H9 (cell line): ENCODE results near the gene SLC9A1. TPM values are rescaled to one million over a fixed set of nuclear protein-coding genes. Genes with fewer than 3 reads are reported as not detected.

Experiments used
- DNase-seq: peaks from one replicate; pipeline ENCODE4 v3.0.0-alpha.2; 2017
- H2AFZ ChIP-seq: one replicate; pipeline ENCODE4 v1.6.1; 2013; ENCODE audit warnings: mild to moderate bottlenecking, low read length, control low read depth, moderate library complexity
- H2AK5ac ChIP-seq: 2 replicates; pipeline ENCODE4 v1.6.1; 2013; ENCODE audit warnings: low read length, control low read depth, mixed read lengths; ENCODE audit not compliant: insufficient read length
- H2BK120ac ChIP-seq: one replicate; pipeline ENCODE4 v1.6.1; 2013; ENCODE audit warnings: low read depth, mild to moderate bottlenecking, low read length, control low read depth, inconsistent platforms; ENCODE audit not compliant: poor library complexity, severe bottlenecking
- H2BK12ac ChIP-seq: 2 replicates; pipeline ENCODE4 v1.6.1; 2013; ENCODE audit warnings: low read length, control low read depth, mixed read lengths, low read depth; ENCODE audit not compliant: insufficient read length
- H2BK15ac ChIP-seq: 2 replicates; pipeline ENCODE4 v1.6.1; 2013; ENCODE audit warnings: low read depth, low read length, control low read depth
- H2BK20ac ChIP-seq: one replicate; pipeline ENCODE4 v1.6.1; 2013; ENCODE audit warnings: low read depth, mild to moderate bottlenecking, low read length, control low read depth, inconsistent platforms; ENCODE audit not compliant: poor library complexity, severe bottlenecking
- H2BK5ac ChIP-seq: 2 replicates; pipeline ENCODE4 v1.6.1; 2013; ENCODE audit warnings: low read length, control low read depth, mixed read lengths; ENCODE audit not compliant: insufficient read length
- H3K14ac ChIP-seq: 2 replicates; pipeline ENCODE4 v1.6.1; 2013; ENCODE audit warnings: low read length, control low read depth; ENCODE audit not compliant: insufficient read depth
- H3K18ac ChIP-seq: 2 replicates; pipeline ENCODE4 v1.6.1; 2013; ENCODE audit warnings: low read depth, mild to moderate bottlenecking, mixed read lengths, low read length, control low read depth; ENCODE audit not compliant: insufficient read length
- H3K23ac ChIP-seq: 2 replicates; pipeline ENCODE4 v1.6.1; 2013; ENCODE audit warnings: low read length, control low read depth, mixed read lengths, low read depth; ENCODE audit not compliant: insufficient read length
- H3K23me2 ChIP-seq: 2 replicates; pipeline ENCODE4 v1.6.1; 2013; ENCODE audit warnings: low read depth, mild to moderate bottlenecking, mixed read lengths, low read length, control low read depth; ENCODE audit not compliant: insufficient read length, poor library complexity, severe bottlenecking
- H3K27ac ChIP-seq: 2 replicates; pipeline ENCODE4 v1.5.1; 2013; ENCODE audit warnings: low read length, control low read depth, mixed read lengths, low read depth; ENCODE audit not compliant: insufficient read length
- H3K27me3 ChIP-seq: 2 replicates; pipeline ENCODE4 v1.6.1; 2013; ENCODE audit warnings: low read length, control low read depth, inconsistent platforms; ENCODE audit not compliant: insufficient read depth
- H3K4ac ChIP-seq: 2 replicates; pipeline ENCODE4 v1.6.1; 2013; ENCODE audit warnings: low read depth, mild to moderate bottlenecking, control low read depth, inconsistent platforms, low read length, moderate library complexity
- H3K4me1 ChIP-seq: 2 replicates; pipeline ENCODE4 v1.6.1; 2013; ENCODE audit warnings: low read length, control low read depth, inconsistent platforms; ENCODE audit not compliant: insufficient read depth
- H3K4me2 ChIP-seq: 2 replicates; pipeline ENCODE4 v1.6.1; 2013; ENCODE audit warnings: low read length, control low read depth, mixed read lengths; ENCODE audit not compliant: insufficient read length, insufficient read depth
- H3K56ac ChIP-seq: 2 replicates; pipeline ENCODE4 v1.6.1; 2013; ENCODE audit warnings: low read depth, mild to moderate bottlenecking, mixed read lengths, low read length, control low read depth; ENCODE audit not compliant: insufficient read length
- H3K79me1 ChIP-seq: 2 replicates; pipeline ENCODE4 v1.6.1; 2013; ENCODE audit warnings: low read depth, mild to moderate bottlenecking, moderate library complexity, low read length, control low read depth, inconsistent platforms; ENCODE audit not compliant: insufficient read depth, poor library complexity, severe bottlenecking
- H3K79me2 ChIP-seq: 2 replicates; pipeline ENCODE4 v1.6.1; 2013; ENCODE audit warnings: low read length, control low read depth, inconsistent platforms; ENCODE audit not compliant: insufficient read depth
- H3K9ac ChIP-seq: 2 replicates; pipeline ENCODE4 v1.6.1; 2013; ENCODE audit warnings: low read length, control low read depth, mixed read lengths; ENCODE audit not compliant: insufficient read length; ENCODE audit errors: extremely low read depth
- H3K9me3 ChIP-seq: one replicate; pipeline ENCODE4 v1.6.1; 2013; ENCODE audit warnings: low read depth, low read length, inconsistent platforms; ENCODE audit not compliant: control insufficient read depth
- H3T11ph ChIP-seq: one replicate; pipeline ENCODE4 v1.6.1; 2013; ENCODE audit warnings: mild to moderate bottlenecking, low read length, control low read depth, inconsistent platforms
- H4K20me1 ChIP-seq: one replicate; pipeline ENCODE4 v1.6.1; 2013; ENCODE audit not compliant: control insufficient read depth, insufficient read length, insufficient read depth
- H4K5ac ChIP-seq: 2 replicates; pipeline ENCODE4 v1.6.1; 2013; ENCODE audit warnings: low read depth, mild to moderate bottlenecking, mixed read lengths, low read length, control low read depth; ENCODE audit not compliant: insufficient read length
- H4K8ac ChIP-seq: replicated peaks from 2 replicates; pipeline ENCODE4 v1.6.1; 2013; ENCODE audit warnings: low read length, control low read depth, mixed read lengths, low read depth; ENCODE audit not compliant: insufficient read length
- H4K91ac ChIP-seq: 2 replicates; pipeline ENCODE4 v1.6.1; 2013; ENCODE audit warnings: low read depth, mild to moderate bottlenecking, moderate library complexity, mixed read lengths, low read length, control low read depth; ENCODE audit not compliant: insufficient read length
- H3K27ac Mint-ChIP-seq, 3 experiments: 2 replicates in 2 of 3; 3 replicates in 1 of 3; pipeline ENCODE4 v1.8.0; 2020 to 2021; ENCODE audit warnings: mixed read lengths in 3 of 3, mild to moderate bottlenecking in 1 of 3, moderate library complexity in 1 of 3
- H3K27me3 Mint-ChIP-seq: 2 replicates; pipeline ENCODE4 v1.8.0; 2021; ENCODE audit warnings: low read depth, mild to moderate bottlenecking, moderate library complexity, mixed read lengths
- H3K36me3 Mint-ChIP-seq, 3 experiments: 2 replicates in 2 of 3; 3 replicates in 1 of 3; pipeline ENCODE4 v1.8.0; 2020 to 2021; ENCODE audit warnings: low read depth in 3 of 3, mixed read lengths in 3 of 3; ENCODE audit not compliant: insufficient read depth in 1 of 3
- H3K4me1 Mint-ChIP-seq, 2 experiments: 2 replicates each; pipeline ENCODE4 v1.8.0; 2020; ENCODE audit warnings: mixed read lengths in 2 of 2
- H3K4me3 Mint-ChIP-seq, 2 experiments: 2 replicates in 1 of 2; 3 replicates in 1 of 2; pipeline ENCODE4 v1.8.0; 2020 to 2021; ENCODE audit warnings: mild to moderate bottlenecking in 2 of 2, mixed read lengths in 2 of 2, moderate library complexity in 1 of 2
- H3K9me3 Mint-ChIP-seq, 2 experiments: 2 replicates in 1 of 2; 3 replicates in 1 of 2; pipeline ENCODE4 v1.8.0; 2020; ENCODE audit warnings: mild to moderate bottlenecking in 2 of 2, mixed read lengths in 2 of 2, moderate library complexity in 1 of 2
- CTCF ChIP-seq: fragments of 200-600 bp; sonication (generic); conservative IDR thresholded peaks from 3 replicates; pipeline ENCODE4 v1.8.0; 2021; ENCODE audit warnings: antibody characterized with exemption, mild to moderate bottlenecking
- WGBS: extraction: QIAGEN DNeasy Blood & Tissue Kit; methylation state at CpG from one replicate; pipeline ENCODE4 v1.1.7; 2013; ENCODE audit warnings: missing lambda C conversion rate, low lambda C conversion rate, mixed read lengths; ENCODE audit not compliant: insufficient read length; ENCODE audit errors: extremely low coverage; 5-methylcytosine and 5-hydroxymethylcytosine counted together
- total RNA-seq: library from RNA; stranded (reverse); gene quantifications from 2 replicates; pipeline ENCODE4 v1.2.1, GENCODE V29; 2021

The SLC9A1 gene
- total RNA-seq, 1 experiment from 2014 or later = 20.8 TPM

GRCh38 chr1:27133991-27134390 lies 20.9 kb downstream of the SLC9A1 start:
- Histone ChIP-seq H2BK5ac (no peak overlapping the region), H4K8ac (no peak overlapping the region), H3K27me3 (no peaks in the 10 kb centered on the region), H4K20me1 (no peaks in the 10 kb centered on the region), H3K23me2 (no peaks in the 10 kb centered on the region), H3K18ac (no peak overlapping the region), H3K23ac (no peak overlapping the region), H3K4me1 (peaks cover 7% of the 10 kb centered on the region), H3K14ac (no peak overlapping the region), H2BK20ac (no peak overlapping the region), H4K91ac (no peak overlapping the region), H3K79me1 (no peaks in the 10 kb centered on the region), H2BK15ac (no peak overlapping the region), H3T11ph (no peak overlapping the region), H3K4me2 (no peak overlapping the region), H2BK120ac (no peak overlapping the region), H3K9me3 (no peaks in the 10 kb centered on the region), H3K56ac (no peak overlapping the region), H3K79me2 (no peaks in the 10 kb centered on the region), H3K27ac (no peak overlapping the region), H4K5ac (no peak overlapping the region), H2AFZ (no peak overlapping the region), H2BK12ac (no peak overlapping the region), H3K4ac (no peak overlapping the region), H3K9ac (no peak overlapping the region), H2AK5ac (no peak overlapping the region)
- no peak for TF ChIP-seq CTCF
- peaks cover 0 to 8% (median 0%) of the 10 kb centered on the region in 3 experiments; a peak in 3 of 7 replicates for H3K36me3 Mint-ChIP-seq
- no peak for DNase-seq
- no peak overlapping the region for H3K4me3 Mint-ChIP-seq
- H3K27ac Mint-ChIP-seq = no peak overlapping the region
- no CpG with 5 or more reads among the region's 6 CpGs for WGBS
- peaks cover 25 to 30% of the 10 kb centered on the region in 2 experiments for H3K4me1 Mint-ChIP-seq
- H3K27me3 Mint-ChIP-seq = no peaks in the 10 kb centered on the region
- H3K9me3 Mint-ChIP-seq = no peaks in the 10 kb centered on the region
